Measurements from ENCODE around the gene BLOC1S4. TPM values are rescaled to one million over a fixed set of nuclear protein-coding genes. Genes with fewer than 3 reads are reported as not detected.

The BLOC1S4 gene
- total RNA-seq, 1 experiment from 2014 or later, result 10.6 TPM

GRCh38 chr4:6718932-6719610, 3.1 kb downstream of the BLOC1S4 start:
- DNase-seq (ENCODE audit: unreplicated experiment), result no peak
- no TSS peak for BruUV-seq (replicated peaks)
- Mint-ChIP-seq H3K27ac (ENCODE audit: low read depth, unreplicated experiment) (no peak overlapping the region), H3K9me3 (ENCODE audit: unreplicated experiment) (no peaks in the 10 kb centered on the region), H3K4me3 (ENCODE audit: unreplicated experiment) (no peak overlapping the region), H3K27me3 (ENCODE audit: insufficient read depth, unreplicated experiment) (no peaks in the 10 kb centered on the region), H3K36me3 (ENCODE audit: insufficient read depth, unreplicated experiment) (peaks cover 9% of the 10 kb centered on the region), H3K4me1 (ENCODE audit: insufficient read depth, unreplicated experiment) (peaks cover 13% of the 10 kb centered on the region)
- POLR2A ChIA-PET, result interaction anchor here (0.7 to 6.6 kb wide), 7 partner anchors 14 to 352 kb away, joined by 3 to 76 read pairs (median 4); a partner anchor contains a TSS
- intact Hi-C loops (cut with micrococcal nuclease), result loop anchor here (5.0 kb wide), 1 partner anchor 268 kb away; no protein-coding TSS in a partner anchor
- CTCF ChIA-PET, result interaction anchor here (0.6 to 11.2 kb wide), 24 partner anchors 10 to 365 kb away, joined by 3 to 208 read pairs (median 4); partner anchors contain the start of gene MRFAP1L1
- no peak for TF ChIP-seq CTCF (IDR thresholded peaks at IDR 0.05; ENCODE audit: unreplicated experiment)

GRCh38 chr4:6719611-6720179, 3.7 kb downstream of the BLOC1S4 start:
- no peak for TF ChIP-seq CTCF (IDR thresholded peaks at IDR 0.05; ENCODE audit: unreplicated experiment)
- peaks cover 9% of the 10 kb centered on the region for H3K36me3 Mint-ChIP-seq (ENCODE audit: insufficient read depth, unreplicated experiment)
- intact Hi-C loops (cut with micrococcal nuclease), result loop anchor here (1.0 to 5.0 kb wide), 5 partner anchors 44 to 351 kb away; partner anchors contain the start of gene KIAA0232
- H3K9me3 Mint-ChIP-seq (ENCODE audit: unreplicated experiment), result no peaks in the 10 kb centered on the region
- ChIA-PET POLR2A (interaction anchor here (0.7 to 6.6 kb wide), 8 partner anchors 13 to 351 kb away, joined by 3 to 76 read pairs (median 4); a partner anchor contains a TSS), CTCF (interaction anchor here (0.6 to 11.2 kb wide), 24 partner anchors 8 to 364 kb away, joined by 3 to 208 read pairs (median 4); partner anchors contain the start of gene MRFAP1L1)
- H3K27me3 Mint-ChIP-seq (ENCODE audit: insufficient read depth, unreplicated experiment), result no peaks in the 10 kb centered on the region
- no TSS peak for BruUV-seq (replicated peaks)
- no peak overlapping the region for H3K4me3 Mint-ChIP-seq (ENCODE audit: unreplicated experiment)
- no peak for DNase-seq (ENCODE audit: unreplicated experiment)
- no peak overlapping the region for H3K27ac Mint-ChIP-seq (ENCODE audit: low read depth, unreplicated experiment)
- peaks cover 13% of the 10 kb centered on the region for H3K4me1 Mint-ChIP-seq (ENCODE audit: insufficient read depth, unreplicated experiment)

GRCh38 chr4:6720202-6720699, 4.3 kb downstream of the BLOC1S4 start:
- ChIA-PET CTCF (interaction anchor here (0.6 to 11.2 kb wide), 27 partner anchors 9 to 364 kb away, joined by 3 to 208 read pairs (median 4); no protein-coding TSS in a partner anchor), POLR2A (interaction anchor here (0.6 to 6.6 kb wide), 9 partner anchors 12 to 351 kb away, joined by 3 to 76 read pairs (median 4); partner anchors contain the start of genes GRPEL1 and TBC1D14)
- BruUV-seq (replicated peaks), result no TSS peak
- H3K36me3 Mint-ChIP-seq (ENCODE audit: insufficient read depth, unreplicated experiment), result peaks cover 9% of the 10 kb centered on the region
- DNase-seq (ENCODE audit: unreplicated experiment), result peak; percentile 76
- H3K4me1 Mint-ChIP-seq (ENCODE audit: insufficient read depth, unreplicated experiment), result peaks cover 13% of the 10 kb centered on the region
- no peaks in the 10 kb centered on the region for H3K9me3 Mint-ChIP-seq (ENCODE audit: unreplicated experiment)
- no peak overlapping the region for H3K27ac Mint-ChIP-seq (ENCODE audit: low read depth, unreplicated experiment)
- H3K4me3 Mint-ChIP-seq (ENCODE audit: unreplicated experiment), result no peak overlapping the region
- no peaks in the 10 kb centered on the region for H3K27me3 Mint-ChIP-seq (ENCODE audit: insufficient read depth, unreplicated experiment)
- peak; percentile 98 for TF ChIP-seq CTCF (IDR thresholded peaks at IDR 0.05; ENCODE audit: unreplicated experiment)
- intact Hi-C loops (cut with micrococcal nuclease), result loop anchor here (1.0 to 5.0 kb wide), 4 partner anchors 43 to 350 kb away; partner anchors contain the start of gene KIAA0232

- Mint-ChIP-seq H3K9me3 (ENCODE audit: unreplicated experiment) (no peaks in the 10 kb centered on the region), H3K4me1 (ENCODE audit: insufficient read depth, unreplicated experiment) (peaks cover 13% of the 10 kb centered on the region), H3K27me3 (ENCODE audit: insufficient read depth, unreplicated experiment) (no peaks in the 10 kb centered on the region), H3K27ac (ENCODE audit: low read depth, unreplicated experiment) (no peak overlapping the region), H3K4me3 (ENCODE audit: unreplicated experiment) (no peak overlapping the region), H3K36me3 (ENCODE audit: insufficient read depth, unreplicated experiment) (peaks cover 9% of the 10 kb centered on the region)
- no peak for DNase-seq (ENCODE audit: unreplicated experiment)
- intact Hi-C loops (cut with micrococcal nuclease), result loop anchor here (5.0 kb wide), 1 partner anchor 61 kb away; the partner anchor contains the start of gene KIAA0232
- no TSS peak for BruUV-seq (replicated peaks)
- TF ChIP-seq CTCF (IDR thresholded peaks at IDR 0.05; ENCODE audit: unreplicated experiment), result no peak
- ChIA-PET POLR2A (interaction anchor here (0.7 to 3.6 kb wide), 3 partner anchors 47 to 347 kb away, joined by 3 to 24 read pairs (median 3); partner anchors contain the start of gene GRPEL1), CTCF (interaction anchor here (0.6 to 11.2 kb wide), 10 partner anchors 41 to 365 kb away, joined by 3 to 208 read pairs (median 4); no protein-coding TSS in a partner anchor)
Observed at GRCh38 chr4:6721121-6721520, 5.1 kb downstream of the BLOC1S4 start.

Data from MCF 10A (cell line).